Activated naive CD8-positive, alpha-beta T cell treated with anti-CD3 and anti-CD28 coated beads, Interleukin-2, amount 50 U/mL, for 24 hours (primary cell): ENCODE measurements around the gene CAPN15.

Experiments
- ATAC-seq: fragments of 150-1000 bp; cut with Tn5 transposase; one replicate; pipeline ENCODE4 v1.10.0; 2021
- DNase-seq: peaks from one replicate; pipeline ENCODE4 v3.0.0; 2021
- H3K27ac Mint-ChIP-seq: one replicate; pipeline ENCODE4 v1.8.0; 2021; ENCODE audit warnings: mild to moderate bottlenecking, mixed read lengths
- H3K27me3 Mint-ChIP-seq: one replicate; pipeline ENCODE4 v1.8.0; 2021; ENCODE audit warnings: mixed read lengths
- H3K36me3 Mint-ChIP-seq: one replicate; pipeline ENCODE4 v1.8.0; 2021; ENCODE audit warnings: low read depth, mixed read lengths
- H3K4me1 Mint-ChIP-seq: one replicate; pipeline ENCODE4 v1.8.0; 2021; ENCODE audit warnings: mixed read lengths
- H3K4me3 Mint-ChIP-seq: one replicate; pipeline ENCODE4 v1.8.0; 2021; ENCODE audit warnings: mild to moderate bottlenecking, moderate library complexity, mixed read lengths
- H3K9me3 Mint-ChIP-seq: one replicate; pipeline ENCODE4 v1.8.0; 2021; ENCODE audit warnings: mixed read lengths

The CAPN15 gene

GRCh38 chr16:540645-541340, 13.3 kb downstream of the CAPN15 start:
- no peak overlapping the region for H3K27ac Mint-ChIP-seq
- H3K27me3 Mint-ChIP-seq = no peaks in the 10 kb centered on the region

GRCh38 chr16:543301-544164, 16.0 kb downstream of the CAPN15 start:
- no peak for ATAC-seq
- H3K4me3 Mint-ChIP-seq = no peak overlapping the region
- no peak overlapping the region for H3K27ac Mint-ChIP-seq
- no peak for DNase-seq
- peaks cover 5% of the 10 kb centered on the region for H3K36me3 Mint-ChIP-seq
- no peaks in the 10 kb centered on the region for H3K9me3 Mint-ChIP-seq
- no peaks in the 10 kb centered on the region for H3K27me3 Mint-ChIP-seq
- H3K4me1 Mint-ChIP-seq = peaks cover 2% of the 10 kb centered on the region

More at GRCh38 chr16:540645-541340, 13.3 kb downstream of the CAPN15 start:
- DNase-seq (no peak), ATAC-seq (no peak)
- no peak overlapping the region for H3K4me3 Mint-ChIP-seq
- peaks cover 8% of the 10 kb centered on the region for H3K36me3 Mint-ChIP-seq
- H3K4me1 Mint-ChIP-seq = peaks cover 2% of the 10 kb centered on the region
- no peaks in the 10 kb centered on the region for H3K9me3 Mint-ChIP-seq

GRCh38 chr16:544517-544916, 17.0 kb downstream of the CAPN15 start:
- H3K27me3 Mint-ChIP-seq = no peaks in the 10 kb centered on the region
- ATAC-seq (no peak), DNase-seq (no peak)
- H3K4me1 Mint-ChIP-seq = peaks cover 2% of the 10 kb centered on the region
- H3K4me3 Mint-ChIP-seq = no peak overlapping the region
- no peak overlapping the region for H3K27ac Mint-ChIP-seq
- no peaks in the 10 kb centered on the region for H3K9me3 Mint-ChIP-seq
- peaks cover 1% of the 10 kb centered on the region for H3K36me3 Mint-ChIP-seq

- Mint-ChIP-seq H3K9me3 (no peaks in the 10 kb centered on the region), H3K36me3 (peaks cover 1% of the 10 kb centered on the region), H3K4me3 (no peak overlapping the region), H3K27ac (no peak overlapping the region), H3K4me1 (peaks cover 2% of the 10 kb centered on the region), H3K27me3 (no peaks in the 10 kb centered on the region)
- peak; percentile 47 for DNase-seq
- ATAC-seq = peak; percentile 10
Observed at GRCh38 chr16:546909-547770, 19.6 kb downstream of the CAPN15 start.

- peaks cover 1% of the 10 kb centered on the region for H3K36me3 Mint-ChIP-seq
- no peaks in the 10 kb centered on the region for H3K9me3 Mint-ChIP-seq
- H3K4me1 Mint-ChIP-seq = no peaks in the 10 kb centered on the region
- no peak overlapping the region for H3K4me3 Mint-ChIP-seq
- H3K27ac Mint-ChIP-seq = no peak overlapping the region
- H3K27me3 Mint-ChIP-seq = no peaks in the 10 kb centered on the region
- DNase-seq (no peak), ATAC-seq (no peak)
Observed at GRCh38 chr16:548586-548985, 21.1 kb downstream of the CAPN15 start.

GRCh38 chr16:549544-550263, 22.2 kb downstream of the CAPN15 start:
- ATAC-seq (no peak), DNase-seq (no peak)
- Mint-ChIP-seq H3K27ac (no peak overlapping the region), H3K4me3 (no peak overlapping the region), H3K36me3 (peaks cover 1% of the 10 kb centered on the region), H3K4me1 (no peaks in the 10 kb centered on the region), H3K9me3 (no peaks in the 10 kb centered on the region), H3K27me3 (no peaks in the 10 kb centered on the region)

- Mint-ChIP-seq H3K4me3 (no peak overlapping the region), H3K27me3 (no peaks in the 10 kb centered on the region), H3K4me1 (no peaks in the 10 kb centered on the region), H3K9me3 (no peaks in the 10 kb centered on the region), H3K36me3 (no peaks in the 10 kb centered on the region), H3K27ac (no peak overlapping the region)
- ATAC-seq = no peak
- no peak for DNase-seq
Observed at GRCh38 chr16:551210-551609, 23.7 kb downstream of the CAPN15 start.

- Mint-ChIP-seq H3K9me3 (no peaks in the 10 kb centered on the region), H3K27me3 (no peaks in the 10 kb centered on the region), H3K36me3 (no peaks in the 10 kb centered on the region), H3K4me1 (no peaks in the 10 kb centered on the region), H3K27ac (no peak overlapping the region), H3K4me3 (no peak overlapping the region)
- DNase-seq (no peak), ATAC-seq (no peak)
Observed at GRCh38 chr16:552171-552570, 24.7 kb downstream of the CAPN15 start.

GRCh38 chr16:553601-554296, 26.2 kb downstream of the CAPN15 start:
- ATAC-seq = no peak
- Mint-ChIP-seq H3K9me3 (no peaks in the 10 kb centered on the region), H3K27me3 (peaks cover 4% of the 10 kb centered on the region), H3K27ac (no peak overlapping the region), H3K4me1 (no peaks in the 10 kb centered on the region), H3K4me3 (no peak overlapping the region), H3K36me3 (no peaks in the 10 kb centered on the region)
- no peak for DNase-seq

- H3K4me3 Mint-ChIP-seq = no peak overlapping the region
- no peak for ATAC-seq
- H3K36me3 Mint-ChIP-seq = no peaks in the 10 kb centered on the region
Observed at GRCh38 chr16:554297-554621, 26.7 kb downstream of the CAPN15 start.

GRCh38 chr16:554640-555365, 27.3 kb downstream of the CAPN15 start:
- H3K27ac Mint-ChIP-seq = no peak overlapping the region
- DNase-seq (no peak), ATAC-seq (no peak)
- no peaks in the 10 kb centered on the region for H3K9me3 Mint-ChIP-seq
- peaks cover 4% of the 10 kb centered on the region for H3K27me3 Mint-ChIP-seq
- H3K4me1 Mint-ChIP-seq = no peaks in the 10 kb centered on the region
- H3K36me3 Mint-ChIP-seq = no peaks in the 10 kb centered on the region
- no peak overlapping the region for H3K4me3 Mint-ChIP-seq

More at GRCh38 chr16:554297-554621, 26.7 kb downstream of the CAPN15 start:
- Mint-ChIP-seq H3K4me1 (no peaks in the 10 kb centered on the region), H3K27ac (no peak overlapping the region), H3K27me3 (peaks cover 4% of the 10 kb centered on the region), H3K9me3 (no peaks in the 10 kb centered on the region)
- DNase-seq = no peak

- Mint-ChIP-seq H3K4me1 (no peaks in the 10 kb centered on the region), H3K4me3 (no peak overlapping the region), H3K27ac (no peak overlapping the region), H3K36me3 (no peaks in the 10 kb centered on the region), H3K9me3 (no peaks in the 10 kb centered on the region), H3K27me3 (peaks cover 4% of the 10 kb centered on the region)
- ATAC-seq = no peak
- no peak for DNase-seq
Observed at GRCh38 chr16:555528-556473, 28.3 kb downstream of the CAPN15 start.
